HG03135 (cell line): ENCODE results near the gene VENTX.

Experiments used
- ATAC-seq: cut with Tn5 transposase; IDR thresholded peaks from one replicate; pipeline ENCODE4 v1.9.1; 2021; ENCODE audit warnings: mild to moderate bottlenecking, moderate library complexity; ENCODE audit not compliant: unreplicated experiment

The VENTX gene, protein sequence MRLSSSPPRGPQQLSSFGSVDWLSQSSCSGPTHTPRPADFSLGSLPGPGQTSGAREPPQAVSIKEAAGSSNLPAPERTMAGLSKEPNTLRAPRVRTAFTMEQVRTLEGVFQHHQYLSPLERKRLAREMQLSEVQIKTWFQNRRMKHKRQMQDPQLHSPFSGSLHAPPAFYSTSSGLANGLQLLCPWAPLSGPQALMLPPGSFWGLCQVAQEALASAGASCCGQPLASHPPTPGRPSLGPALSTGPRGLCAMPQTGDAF

DNA sequence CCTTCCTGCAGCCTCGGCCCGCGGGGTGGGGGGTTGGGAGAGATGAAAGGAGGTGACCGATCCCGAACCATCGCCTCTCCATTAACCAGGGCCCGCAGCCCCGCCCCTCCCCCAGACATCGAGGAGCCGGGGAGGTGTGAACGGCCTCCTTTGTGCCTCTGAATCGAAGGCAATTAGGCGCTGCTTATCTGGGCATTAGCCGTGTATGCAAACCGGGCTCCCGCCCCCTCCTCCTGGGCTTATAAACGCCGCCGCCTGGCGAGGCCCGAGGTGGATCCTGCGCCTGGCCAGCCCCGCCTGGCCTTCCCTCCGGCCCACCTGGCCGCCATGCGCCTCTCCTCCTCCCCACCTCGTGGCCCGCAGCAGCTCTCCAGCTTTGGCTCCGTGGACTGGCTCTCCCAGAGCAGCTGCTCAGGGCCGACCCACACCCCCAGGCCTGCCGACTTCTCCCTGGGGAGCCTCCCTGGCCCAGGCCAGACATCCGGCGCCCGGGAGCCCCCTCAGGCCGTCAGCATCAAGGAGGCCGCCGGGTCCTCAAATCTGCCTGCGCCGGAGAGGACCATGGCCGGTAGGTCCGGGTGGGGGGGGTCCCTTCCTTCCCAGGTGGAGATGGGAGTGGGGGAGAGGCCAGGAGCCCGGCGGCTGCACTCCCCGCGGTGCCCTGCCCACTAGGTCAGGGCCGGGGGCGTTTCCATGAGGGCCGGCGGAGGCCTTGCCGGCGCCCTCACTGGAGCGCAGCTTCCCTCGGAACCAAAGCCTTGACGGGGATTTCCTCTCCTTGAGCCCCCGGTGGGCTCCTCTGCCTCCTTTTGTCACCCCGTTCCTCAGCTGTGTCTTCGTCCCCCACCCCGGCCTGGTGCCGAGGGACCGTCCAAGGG is at the start of gene VENTX:
Gene VENTX (plus strand): TSS at position 268 of the 878 bp plus-strand sequence. CDS start 60 bp downstream, at position 328.
- ATAC-seq: no peak

DNA sequence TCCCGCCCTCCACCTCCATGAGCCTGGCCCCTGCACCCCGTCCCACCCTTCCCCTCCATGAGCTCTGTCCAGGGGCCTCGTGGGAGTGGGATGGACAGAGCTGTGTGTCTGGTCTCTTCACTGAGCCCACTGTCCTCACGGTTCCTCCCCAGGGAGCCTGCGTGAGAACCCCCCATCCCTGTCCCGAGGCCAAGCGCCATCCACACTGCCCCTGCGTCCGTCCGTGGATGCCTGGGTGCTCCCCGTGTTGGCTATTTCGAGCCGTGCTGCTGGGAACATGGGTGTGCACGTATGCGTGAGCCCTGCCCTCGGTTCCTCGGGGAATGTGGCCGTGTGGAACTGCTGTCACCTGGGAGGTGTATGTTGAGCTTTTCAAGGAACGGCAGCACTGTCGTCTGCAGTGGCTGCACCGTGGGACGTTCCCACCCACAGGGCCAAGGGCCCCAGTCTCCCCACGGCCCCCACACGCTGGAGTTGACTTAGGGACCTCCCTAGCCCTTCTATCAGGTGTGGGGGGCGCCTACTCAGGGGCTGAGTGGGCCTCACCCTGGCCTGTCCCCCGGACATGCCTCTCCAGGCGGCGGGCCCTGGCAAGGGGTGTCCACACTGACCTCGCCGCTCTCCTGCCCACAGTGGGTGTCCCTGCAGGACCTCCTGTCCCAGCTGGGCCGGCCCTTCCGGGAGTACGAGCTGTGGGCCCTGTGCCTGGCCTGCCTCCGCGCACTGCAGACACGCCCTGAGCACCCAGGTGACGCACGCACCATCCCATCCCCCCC is 49.6 kb upstream of the VENTX start:
- no peak for ATAC-seq

DNA sequence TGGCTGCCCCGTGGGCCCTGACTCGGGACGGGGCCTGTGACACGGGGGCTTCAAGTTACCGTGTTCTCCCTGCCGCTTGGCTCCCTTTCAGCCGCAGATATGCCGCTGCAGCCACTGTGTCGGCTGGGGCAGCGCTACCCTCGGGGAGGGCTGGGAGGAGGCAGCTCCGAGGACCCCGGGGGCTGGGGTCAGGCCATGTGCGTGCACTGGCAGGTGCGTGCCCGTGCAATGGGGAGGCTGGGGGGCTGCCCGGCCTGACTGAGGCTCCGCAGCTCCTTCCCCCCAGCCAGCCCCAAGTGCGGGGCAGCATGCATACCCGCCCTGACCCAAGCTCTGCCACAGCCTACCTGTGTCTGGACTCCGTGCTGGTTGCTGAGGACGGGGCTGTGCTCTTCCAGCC is 48.4 kb upstream of the VENTX start:
- no peak for ATAC-seq

DNA sequence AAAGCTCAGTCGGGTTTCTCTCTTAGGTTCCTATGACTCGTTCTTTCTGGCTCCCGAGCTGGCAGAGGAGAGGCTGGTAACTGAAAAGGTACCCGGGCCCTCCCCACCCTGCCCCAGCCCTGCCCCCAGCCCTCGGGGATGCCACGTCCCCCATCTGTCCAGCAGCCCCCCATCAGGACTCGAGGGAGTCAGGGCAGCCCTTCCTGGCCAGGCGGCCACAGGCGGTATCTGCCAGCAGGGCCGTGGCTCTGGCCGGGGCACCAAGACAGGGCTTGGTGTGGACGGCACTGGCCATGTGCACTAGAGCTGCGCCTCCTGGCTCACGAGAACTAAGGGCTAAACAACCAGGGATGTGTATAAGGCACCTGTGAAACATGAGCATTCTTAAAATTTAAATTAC is 47.9 kb upstream of the VENTX start:
- ATAC-seq: no peak

DNA sequence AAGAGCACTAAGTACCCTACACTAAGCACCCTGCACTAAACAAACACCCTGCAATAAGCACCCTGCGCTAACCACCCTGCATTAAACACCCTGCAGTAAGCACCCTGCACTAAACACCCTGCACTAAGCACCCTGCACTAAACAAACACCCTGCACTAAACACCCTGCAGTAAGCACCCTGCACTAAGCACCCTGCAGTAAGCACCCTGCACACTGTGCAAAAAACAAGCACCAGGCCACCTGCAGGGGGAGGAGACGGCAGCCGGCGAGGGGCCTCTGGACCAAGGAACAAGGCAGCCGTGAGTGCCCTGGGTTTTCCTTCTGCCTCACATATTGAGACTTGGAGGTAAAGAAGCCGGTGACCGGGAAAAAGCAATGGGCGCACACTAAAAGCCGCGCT is 47.4 kb upstream of the VENTX start:
- no peak for ATAC-seq

DNA sequence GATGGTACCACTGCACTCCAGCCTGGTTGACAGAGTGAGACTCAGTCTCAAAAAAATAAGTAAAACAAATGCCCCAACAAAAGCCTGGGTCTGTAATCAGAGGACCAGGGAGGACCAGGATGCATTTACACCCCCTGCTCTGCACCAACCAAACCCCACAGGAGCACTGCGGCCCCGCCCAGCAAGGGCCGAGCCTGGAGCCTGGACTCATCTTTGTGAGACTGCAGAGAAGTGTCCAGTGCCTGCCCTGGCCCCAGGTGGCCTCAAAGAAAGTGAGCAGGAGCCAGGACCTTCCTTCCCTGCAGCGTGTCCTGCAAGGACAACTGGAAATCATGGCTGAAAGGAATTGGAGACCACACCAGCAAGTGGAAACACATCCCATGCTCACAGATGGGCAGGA is 46.0 kb upstream of the VENTX start:
- no peak for ATAC-seq

DNA sequence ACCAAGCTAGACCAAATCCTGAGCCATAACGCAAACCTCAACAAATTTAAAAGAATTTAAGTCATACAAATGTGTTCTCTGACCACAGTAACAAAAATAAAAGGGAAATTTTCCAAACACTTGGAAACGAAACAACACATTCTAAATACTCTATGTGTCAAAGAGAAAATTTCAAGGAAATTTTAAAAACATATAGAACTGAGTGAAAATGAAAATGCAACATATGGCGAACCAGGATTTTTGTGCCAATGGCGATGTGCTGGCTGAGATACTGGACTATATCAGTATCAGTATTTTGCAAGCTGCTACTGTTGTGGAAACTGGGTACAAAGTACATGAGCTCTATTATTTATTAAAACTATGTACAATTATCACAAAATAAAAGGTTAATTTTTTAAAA is 43.5 kb upstream of the VENTX start:
- no peak for ATAC-seq

DNA sequence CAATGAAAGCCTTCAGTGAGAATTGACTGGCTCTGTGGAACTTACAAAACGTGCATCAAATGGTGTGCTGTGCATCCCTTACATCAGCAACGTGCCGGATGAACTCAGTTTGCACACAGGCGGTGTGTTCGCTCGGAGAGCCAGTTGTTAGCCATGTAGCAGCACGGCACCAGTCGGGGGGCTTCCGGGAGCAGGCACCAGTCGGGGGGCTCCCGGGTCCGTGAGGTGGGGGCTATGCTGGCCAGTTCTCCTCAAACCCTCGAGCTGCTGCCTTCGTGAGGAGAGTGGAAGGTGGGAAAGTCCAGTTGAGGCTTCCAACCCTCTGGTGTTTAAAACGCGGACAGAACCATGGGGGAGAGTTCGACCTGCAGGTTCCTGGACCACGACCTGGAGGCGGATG is 42.6 kb upstream of the VENTX start:
- ATAC-seq: no peak

DNA sequence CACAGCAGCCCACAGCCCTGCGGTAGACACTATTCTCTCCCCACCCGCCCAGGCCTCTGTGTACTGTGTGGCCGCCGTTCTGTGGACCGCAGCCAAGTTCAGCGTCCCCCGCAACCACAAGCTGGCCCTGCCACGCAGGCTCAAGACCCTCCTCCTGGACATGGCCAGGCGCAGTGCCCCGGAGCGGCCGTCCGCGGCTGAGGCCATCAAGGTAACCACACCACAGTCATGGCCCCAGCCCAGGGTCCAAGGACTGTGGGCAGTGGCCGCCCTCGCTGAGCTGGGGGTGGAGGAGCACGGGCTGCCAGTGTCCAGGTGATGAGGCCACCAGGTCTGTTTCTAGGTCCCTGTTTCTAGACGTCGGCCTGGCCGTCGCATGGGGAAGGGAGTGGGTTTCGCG is 42.0 kb upstream of the VENTX start:
- ATAC-seq: no peak

DNA sequence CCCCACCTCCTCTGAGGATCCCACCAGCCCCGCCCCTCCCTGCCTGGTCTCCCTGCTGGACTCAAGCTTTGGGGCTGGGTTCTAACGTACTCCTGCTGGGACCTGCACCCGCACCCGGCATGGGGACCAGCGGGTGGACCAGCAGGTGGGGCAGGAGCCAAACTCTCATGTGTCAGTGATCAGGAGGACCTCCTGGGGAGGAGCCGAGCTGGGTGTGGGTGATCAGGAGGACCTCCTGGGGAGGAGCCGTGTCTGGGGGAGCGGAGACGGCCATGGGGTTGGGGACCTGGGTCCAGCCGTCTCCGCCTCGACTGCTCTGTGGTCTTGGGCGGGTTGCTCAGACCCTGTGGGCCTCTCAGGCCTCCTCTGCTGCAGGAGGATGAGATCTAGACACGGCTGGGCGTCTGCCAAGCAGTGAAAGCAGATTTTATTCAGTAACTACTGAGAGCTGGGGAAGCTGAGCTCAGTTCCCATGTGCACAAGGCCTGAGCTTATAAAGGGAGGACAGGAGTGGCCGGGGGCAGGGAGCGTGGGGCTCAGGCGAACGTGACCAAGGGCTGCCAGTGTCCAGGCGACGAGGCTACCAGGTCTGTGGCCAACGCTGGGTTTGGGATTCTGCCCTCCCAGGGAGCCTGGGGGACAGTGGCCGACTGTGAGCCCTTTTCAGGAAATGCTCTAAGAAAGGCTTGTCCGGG is 41.3 kb upstream of the VENTX start:
- ATAC-seq: no peak

DNA sequence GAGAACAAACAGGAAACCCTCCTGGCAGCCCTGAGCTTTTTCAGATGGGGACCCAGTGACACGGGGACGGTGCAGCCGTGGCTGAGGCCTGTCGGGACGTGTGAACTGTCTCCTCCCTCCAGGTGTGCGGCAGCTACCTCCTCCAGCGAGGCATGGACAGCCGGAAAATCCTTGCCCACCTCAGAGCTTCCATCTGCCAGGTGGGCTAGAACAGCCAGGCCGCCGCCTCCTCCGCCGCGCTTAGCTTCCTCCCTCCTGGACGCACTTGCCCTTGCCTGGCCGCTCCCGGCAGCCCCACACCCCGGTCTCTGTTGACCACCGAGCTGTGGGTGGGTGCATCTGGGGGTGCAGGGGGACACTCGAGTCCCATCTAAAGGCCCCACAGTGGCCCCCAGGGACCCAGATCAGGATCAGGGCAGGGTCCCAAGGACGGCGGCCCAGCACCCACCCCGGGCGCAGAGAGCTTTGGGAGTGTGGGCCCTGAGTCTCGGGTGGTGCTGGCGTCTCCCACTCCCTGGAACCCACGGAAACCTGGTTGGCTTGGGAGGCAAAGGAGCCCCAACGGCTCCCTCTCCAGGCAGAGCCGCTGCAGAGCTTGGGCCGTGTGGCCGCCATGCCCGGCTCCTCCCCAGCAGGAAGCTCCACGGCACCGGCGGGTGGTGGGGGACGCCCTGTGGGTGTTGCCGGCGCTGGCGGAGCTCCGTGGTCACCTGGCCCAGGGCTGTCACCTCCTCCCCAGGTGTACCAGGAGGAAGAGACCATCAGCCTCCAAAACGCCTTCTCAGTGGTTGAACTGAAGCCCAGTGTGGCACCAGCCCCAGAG is 40.5 kb upstream of the VENTX start:
- no peak for ATAC-seq

DNA sequence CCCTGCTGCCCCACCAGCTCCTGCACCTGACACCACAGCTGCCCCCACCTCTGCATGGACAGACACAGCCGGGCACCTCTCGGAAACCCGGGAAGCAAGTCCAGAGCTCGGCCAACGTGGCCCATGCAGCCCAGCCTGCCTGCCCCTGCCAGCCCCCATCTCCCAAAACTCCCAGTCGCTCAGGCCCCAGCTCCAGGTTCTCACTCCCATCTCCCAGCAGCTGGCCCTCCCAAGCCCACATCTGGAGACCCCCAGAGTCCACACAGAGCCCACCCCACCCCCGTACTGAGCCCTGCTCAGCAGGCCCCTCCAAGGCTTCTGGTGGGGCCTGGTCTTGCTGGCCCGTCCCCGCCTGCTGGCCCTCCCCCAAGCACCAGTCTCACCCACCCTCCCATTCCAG is 39.9 kb upstream of the VENTX start:
- ATAC-seq: no peak

DNA sequence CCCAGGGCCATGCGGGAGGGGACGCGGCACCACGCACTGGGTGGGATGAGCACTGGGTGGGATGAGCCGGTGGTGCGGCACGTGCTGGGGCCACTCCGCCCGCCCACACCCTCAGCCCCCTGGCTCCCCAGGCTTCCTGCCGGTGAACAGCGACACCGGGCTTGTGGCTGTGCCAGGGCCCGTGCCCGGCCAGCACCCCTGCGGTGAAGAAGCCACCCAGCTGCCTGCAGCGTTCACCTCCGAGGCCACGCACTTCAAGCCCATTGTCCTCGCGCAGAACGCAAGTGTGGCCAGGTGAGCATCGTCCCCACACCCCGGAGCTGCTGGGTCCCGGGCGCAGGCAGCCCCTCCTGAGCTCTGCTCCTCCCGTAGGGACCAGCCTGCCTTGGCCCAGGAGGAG is 39.4 kb upstream of the VENTX start:
- no peak for ATAC-seq

DNA sequence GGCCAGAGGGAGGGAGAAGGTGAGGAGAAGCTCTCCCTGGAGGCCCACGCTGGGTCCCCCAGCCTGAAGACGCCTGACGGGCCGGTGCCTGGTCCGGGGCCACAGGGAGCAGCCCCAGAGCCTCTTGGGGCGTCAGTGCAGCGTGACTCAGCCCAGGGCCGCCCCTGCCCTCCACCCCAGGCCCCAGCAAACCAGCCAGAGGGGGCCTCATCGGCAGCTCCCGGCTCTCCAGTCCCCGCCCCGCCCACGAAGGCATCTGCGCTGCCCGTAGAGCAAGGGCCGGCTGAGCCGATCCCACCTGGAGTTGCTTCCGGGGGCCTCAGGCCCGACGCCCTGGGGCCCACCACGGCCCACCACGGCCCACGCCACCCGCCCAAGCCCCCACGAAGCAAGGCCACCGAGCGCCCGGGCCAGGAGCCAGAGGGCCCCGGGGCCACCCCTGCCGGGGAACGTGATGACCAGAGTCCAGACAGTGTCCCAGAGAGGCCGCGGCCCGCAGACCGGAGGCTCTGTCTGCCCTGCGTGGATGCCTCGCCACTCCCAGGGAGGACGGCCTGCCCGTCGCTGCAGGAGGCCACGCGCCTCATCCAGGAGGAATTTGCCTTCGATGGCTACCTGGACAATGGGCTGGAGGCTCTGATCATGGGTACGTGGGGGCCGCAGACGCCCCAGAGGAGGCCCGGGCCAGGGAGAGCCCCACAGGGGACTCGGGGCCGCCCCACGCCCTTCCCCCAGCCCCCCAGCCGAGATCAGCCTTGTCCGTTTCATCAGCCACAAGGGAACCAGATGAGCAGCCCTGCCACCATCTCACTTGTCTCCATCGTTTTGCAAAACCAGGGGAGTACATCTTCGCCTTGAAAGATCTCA is 38.8 kb upstream of the VENTX start:
- ATAC-seq: no peak

DNA sequence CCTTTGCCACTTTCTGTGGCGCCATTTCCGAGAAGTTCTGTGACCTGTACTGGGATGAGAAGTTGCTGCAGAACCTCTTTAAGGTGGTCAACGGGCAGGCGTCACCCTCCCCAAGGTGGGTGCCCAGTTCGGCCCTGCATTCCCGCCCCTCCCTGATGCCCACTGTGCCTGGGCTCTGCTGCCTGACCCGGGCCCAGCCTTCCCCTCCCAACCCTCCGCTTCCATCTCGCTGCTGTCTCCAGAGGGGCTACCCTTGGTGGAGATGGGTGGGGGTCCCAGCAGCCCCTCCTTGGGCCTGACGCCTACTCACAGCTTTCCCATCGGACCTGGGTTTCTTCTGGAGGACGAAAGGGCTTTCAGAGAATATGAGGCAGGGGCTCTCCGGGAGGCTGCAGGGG is 38.2 kb upstream of the VENTX start:
- ATAC-seq: no peak

DNA sequence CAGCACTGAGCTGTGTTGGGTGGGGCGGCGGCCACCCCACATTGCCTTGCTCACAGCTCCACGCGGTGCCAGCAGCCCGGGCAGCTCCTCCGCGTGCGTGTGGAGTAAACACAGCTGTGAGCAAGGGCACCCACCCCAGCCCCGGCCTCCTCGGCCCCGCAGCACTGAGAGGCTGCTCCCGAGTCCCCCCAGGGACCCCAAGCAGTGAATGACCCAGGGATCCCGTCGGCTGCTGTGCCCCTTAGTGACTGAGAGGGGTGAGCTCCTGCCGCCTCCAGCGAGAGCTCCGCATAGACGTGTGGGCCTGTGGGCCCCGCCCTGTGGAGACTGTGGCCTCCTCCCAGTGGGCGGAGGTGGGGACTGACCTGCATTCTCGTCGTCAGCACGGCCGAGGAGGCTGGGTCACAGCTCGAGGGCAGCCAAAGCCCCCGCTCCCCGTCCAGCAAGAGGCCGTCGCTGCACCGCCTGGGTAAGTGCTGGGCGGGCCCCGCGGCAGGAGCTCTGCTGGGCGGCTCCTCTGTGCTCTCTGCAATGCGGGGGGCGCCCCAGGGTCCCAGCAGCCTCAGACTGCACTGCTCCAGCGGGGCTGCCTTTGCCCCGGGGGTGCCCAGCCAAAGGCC is 37.6 kb upstream of the VENTX start:
- no peak for ATAC-seq

DNA sequence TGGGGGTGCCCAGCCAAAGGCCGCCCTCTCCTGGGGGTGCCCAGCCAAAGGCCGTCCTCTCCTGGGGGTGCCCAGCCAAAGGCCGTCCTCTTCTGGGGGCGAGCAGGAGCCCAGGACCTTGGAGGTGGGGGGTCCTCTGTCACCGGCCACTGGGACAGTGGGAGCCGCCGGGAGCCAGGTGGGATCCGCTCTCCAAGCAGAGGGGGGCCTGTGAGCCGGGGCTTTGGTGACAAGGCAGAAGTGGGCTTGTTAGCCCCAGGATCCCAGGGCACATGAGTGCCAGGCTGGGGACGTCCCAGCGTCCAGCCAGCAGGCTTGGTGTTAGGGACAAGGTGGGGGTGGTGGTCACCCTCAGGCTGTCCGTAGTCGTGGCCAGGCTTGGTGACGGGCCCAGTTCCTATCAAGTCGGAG is 37.0 kb upstream of the VENTX start:
- ATAC-seq: no peak

DNA sequence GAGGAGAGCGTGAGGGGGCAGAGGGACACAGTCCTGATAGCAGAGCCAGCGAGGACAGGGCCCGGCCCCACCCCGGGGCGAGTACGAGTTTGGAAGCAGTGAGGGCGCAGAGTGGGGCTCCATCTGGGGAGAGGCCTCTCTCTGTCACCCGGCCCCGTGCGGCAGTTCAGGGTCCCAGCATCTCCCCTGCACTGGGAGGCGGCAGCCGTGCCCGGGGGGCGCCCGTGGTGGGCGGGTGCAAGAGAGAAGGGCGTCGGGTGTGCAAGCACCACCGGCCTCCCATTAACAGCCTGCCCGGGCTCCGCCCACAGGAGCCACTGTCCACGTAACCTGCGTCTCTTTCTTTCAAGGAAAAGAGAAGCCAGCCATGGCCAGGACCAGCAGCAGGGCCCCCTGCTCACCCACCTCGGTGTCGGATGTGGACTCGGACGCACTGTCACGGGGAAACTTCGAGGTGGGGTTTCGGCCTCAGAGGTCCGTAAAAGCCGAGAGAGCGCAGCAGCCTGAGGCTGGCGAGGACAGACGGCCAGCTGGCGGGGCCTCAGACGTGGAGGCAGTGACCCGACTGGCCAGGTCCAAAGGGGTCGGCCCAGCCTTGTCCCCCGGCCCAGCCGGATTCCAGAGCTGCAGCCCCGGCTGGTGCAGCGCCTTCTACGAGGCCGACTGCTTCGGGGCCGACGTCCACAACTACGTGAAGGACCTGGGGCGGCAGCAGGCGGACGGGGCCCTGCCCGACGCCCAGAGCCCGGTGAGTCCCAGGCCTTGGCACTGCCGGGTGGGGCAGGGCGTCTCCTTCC is 36.3 kb upstream of the VENTX start:
- no peak for ATAC-seq
